Activated T-helper 1 cell treated with anti-CD3 and anti-CD28 coated beads, Interleukin-12 subunit alpha, Interleukin-12 subunit beta, Interleukin-2, Interleukin-4 antibody, amounts not matched to agents 30 ng/mL and 10 ng/mL and 1 ng/mL, durations not matched to agents 14 hours and 24 hours and 36 hours (primary cell): Measurements from ENCODE around the gene GPBP1. TPM values are rescaled to one million over a fixed set of nuclear protein-coding genes. Genes with fewer than 3 reads are reported as not detected.
A peak's percentile ranks its signal among the peaks of the same experiment; 100 is the strongest.
"Not testable (repeated sequence)": the region's sequence is repeated elsewhere in the genome, so short reads cannot be mapped to it uniquely, and the experiment has no call there.

Experiments used
- DNase-seq: peaks from one replicate; pipeline ENCODE4 v3.0.0; 2021; ENCODE audit warnings: low spot score
- H3K27ac Mint-ChIP-seq: one replicate; pipeline ENCODE4 v1.8.0; 2021; ENCODE audit warnings: mild to moderate bottlenecking, mixed read lengths
- H3K27me3 Mint-ChIP-seq: one replicate; pipeline ENCODE4 v1.8.0; 2022; ENCODE audit warnings: mild to moderate bottlenecking, moderate library complexity, mixed read lengths; ENCODE audit not compliant: insufficient read depth
- H3K36me3 Mint-ChIP-seq: one replicate; pipeline ENCODE4 v1.8.0; 2021; ENCODE audit warnings: low read depth, mixed read lengths
- H3K4me1 Mint-ChIP-seq: one replicate; pipeline ENCODE4 v1.8.0; 2021; ENCODE audit warnings: low read depth, mixed read lengths
- H3K4me3 Mint-ChIP-seq: one replicate; pipeline ENCODE4 v1.8.0; 2021; ENCODE audit warnings: mild to moderate bottlenecking, moderate library complexity, mixed read lengths
- H3K9me3 Mint-ChIP-seq: one replicate; pipeline ENCODE4 v1.8.0; 2021; ENCODE audit warnings: mixed read lengths
- intact Hi-C: fragments of 100-400 bp; cut with micrococcal nuclease; formaldehyde crosslinking; loops from one replicate; pipeline ENCODE4 v1.15.1; 2024
- total RNA-seq: library from RNA; stranded (reverse); gene quantifications from 2 replicates; pipeline ENCODE4 v1.2.3, GENCODE V29; 2022

The GPBP1 gene, protein sequence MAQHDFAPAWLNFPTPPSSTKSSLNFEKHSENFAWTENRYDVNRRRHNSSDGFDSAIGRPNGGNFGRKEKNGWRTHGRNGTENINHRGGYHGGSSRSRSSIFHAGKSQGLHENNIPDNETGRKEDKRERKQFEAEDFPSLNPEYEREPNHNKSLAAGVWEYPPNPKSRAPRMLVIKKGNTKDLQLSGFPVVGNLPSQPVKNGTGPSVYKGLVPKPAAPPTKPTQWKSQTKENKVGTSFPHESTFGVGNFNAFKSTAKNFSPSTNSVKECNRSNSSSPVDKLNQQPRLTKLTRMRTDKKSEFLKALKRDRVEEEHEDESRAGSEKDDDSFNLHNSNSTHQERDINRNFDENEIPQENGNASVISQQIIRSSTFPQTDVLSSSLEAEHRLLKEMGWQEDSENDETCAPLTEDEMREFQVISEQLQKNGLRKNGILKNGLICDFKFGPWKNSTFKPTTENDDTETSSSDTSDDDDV
- total RNA-seq, result 94.6 and 106 TPM in 2 replicates

DNA sequence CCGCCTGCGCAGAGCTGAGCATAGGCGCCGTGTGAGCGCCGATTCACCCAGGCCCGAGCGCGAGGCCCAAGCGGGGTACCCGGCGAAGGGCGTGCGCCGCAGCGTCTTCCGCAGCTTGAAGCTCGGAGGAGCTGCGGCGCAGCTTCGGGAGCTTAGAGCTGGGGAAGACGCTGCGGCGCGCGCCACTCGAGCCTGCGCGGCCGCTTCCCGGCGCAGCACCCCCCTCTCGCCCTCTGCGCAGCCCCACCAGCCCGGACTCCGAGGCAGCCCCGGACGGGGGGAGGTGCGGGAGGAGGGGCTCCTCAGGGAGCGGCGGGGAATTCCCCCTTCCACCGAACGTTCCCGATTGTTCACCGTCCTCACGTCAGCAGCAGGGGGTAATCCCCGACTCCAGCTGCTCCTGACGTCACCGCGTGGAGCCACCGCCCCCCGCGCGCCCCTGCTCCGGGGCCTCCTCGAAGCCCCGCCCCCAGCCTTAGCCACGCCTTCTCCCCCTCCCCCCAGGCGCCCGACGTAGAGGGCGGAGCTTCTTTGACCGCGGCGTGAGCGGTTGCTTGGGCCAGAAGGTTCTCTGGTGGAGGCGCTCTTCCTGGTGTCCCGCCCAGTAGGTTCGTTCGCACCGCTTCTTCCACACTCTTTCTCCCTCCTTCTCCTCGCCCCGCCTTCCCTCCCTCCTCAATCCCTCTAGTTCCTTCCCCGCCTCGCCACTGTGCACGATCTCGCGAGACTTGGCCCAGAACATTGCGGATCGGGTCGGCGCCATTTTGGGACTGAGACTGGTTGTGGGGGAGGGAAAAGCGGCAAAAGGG, at the start of gene GPBP1:
Gene GPBP1 (plus strand): TSS at position 741 of the 809 bp plus-strand sequence. CDS start 40,072 bp downstream, outside the sequence.
- Mint-ChIP-seq H3K4me3 (peak within 1 kb of the TSS; percentile 96), H3K4me1 (peaks cover 48% of the 10 kb centered on the region)

DNA sequence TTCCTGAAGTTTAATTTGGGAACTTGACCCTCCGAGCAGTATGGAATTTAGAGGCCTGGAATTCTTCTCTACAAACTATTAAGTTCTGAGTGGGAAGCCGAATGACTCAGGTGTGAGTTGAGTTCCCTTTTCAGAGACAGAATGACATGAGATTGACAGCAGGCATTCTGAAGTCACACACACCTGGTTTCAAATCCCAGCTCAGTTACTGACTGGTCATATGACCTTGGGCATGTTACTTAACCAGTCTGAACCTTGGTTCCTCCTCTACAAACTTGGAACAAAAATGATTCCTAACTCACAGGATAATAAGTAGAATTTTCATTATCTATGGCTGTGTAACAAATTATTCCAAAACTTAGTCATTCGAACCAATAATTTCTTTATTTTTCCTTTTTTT, 45.5 kb upstream of the GPBP1 start:
- Mint-ChIP-seq H3K27me3 (peaks cover 13% of the 10 kb centered on the region), H3K4me1 (no peaks in the 10 kb centered on the region), H3K36me3 (no peaks in the 10 kb centered on the region), H3K27ac (no peak overlapping the region), H3K9me3 (no peaks in the 10 kb centered on the region), H3K4me3 (no peak overlapping the region)
- intact Hi-C loops, result no loop called here
- DNase-seq, result no peak

More for the DNA sequence above, at the start of gene GPBP1:
- peak; percentile 97 for DNase-seq
- no peaks in the 10 kb centered on the region for H3K9me3 Mint-ChIP-seq
- peak within 1 kb of the TSS; percentile 97 for H3K27ac Mint-ChIP-seq
- peaks cover 34% of the 10 kb centered on the region for H3K36me3 Mint-ChIP-seq
- intact Hi-C loops, result loop anchor here (1.0 to 10.0 kb wide), 16 partner anchors 48 to 2001 kb away; partner anchors contain the start of genes CDC20B, DHX29, MIER3 and MTREX
- no peaks in the 10 kb centered on the region for H3K27me3 Mint-ChIP-seq

DNA sequence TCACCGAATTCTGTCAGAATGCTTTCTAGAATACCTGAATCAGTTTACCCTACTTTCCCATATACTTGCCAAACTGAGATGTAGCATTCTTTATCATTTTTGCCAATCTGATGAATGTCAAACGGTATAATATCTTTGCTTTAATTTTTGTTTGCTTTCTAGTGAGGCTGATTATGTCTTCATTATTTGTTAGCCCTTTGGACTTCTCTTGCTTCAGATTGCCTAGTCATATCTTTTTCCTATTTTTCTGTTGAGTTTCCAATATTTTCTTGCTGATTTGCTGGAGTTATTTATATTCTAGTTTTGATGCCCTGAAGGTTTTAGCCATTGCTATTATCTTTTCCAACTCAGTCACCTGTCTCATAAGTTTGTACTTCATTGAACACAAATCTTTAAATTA, 40.3 kb upstream of the GPBP1 start:
- no peak overlapping the region for H3K27ac Mint-ChIP-seq
- H3K4me3 Mint-ChIP-seq, result no peak overlapping the region
- H3K27me3 Mint-ChIP-seq, result peaks cover 20% of the 10 kb centered on the region
- intact Hi-C loops, result no loop called here
- DNase-seq, result no peak
- no peaks in the 10 kb centered on the region for H3K4me1 Mint-ChIP-seq
- no peaks in the 10 kb centered on the region for H3K9me3 Mint-ChIP-seq
- no peaks in the 10 kb centered on the region for H3K36me3 Mint-ChIP-seq

DNA sequence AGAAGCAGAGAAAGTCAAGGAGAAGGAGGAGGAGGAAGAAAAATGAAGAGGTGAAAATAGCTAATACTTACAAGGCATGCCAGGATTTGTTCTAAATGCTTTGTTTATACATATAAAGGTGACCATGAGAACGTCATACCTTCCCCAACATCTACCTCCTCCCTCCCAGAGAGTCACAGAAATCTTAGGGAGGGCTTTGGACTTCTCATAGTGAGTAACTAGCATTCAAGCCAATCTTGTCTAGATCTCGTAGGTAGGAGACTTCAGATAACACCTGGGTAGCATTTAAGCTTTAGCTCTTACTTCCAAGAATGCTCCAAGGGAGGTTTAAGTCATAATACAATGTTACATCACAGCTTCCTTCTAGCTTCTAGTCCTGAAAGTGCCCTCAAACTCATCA, 36.5 kb upstream of the GPBP1 start:
- Mint-ChIP-seq H3K4me3 (no peak overlapping the region), H3K27ac (no peak overlapping the region), H3K9me3 (no peaks in the 10 kb centered on the region), H3K27me3 (peaks cover 21% of the 10 kb centered on the region), H3K36me3 (no peaks in the 10 kb centered on the region), H3K4me1 (no peaks in the 10 kb centered on the region)
- intact Hi-C loops, result loop anchor here (5.0 kb wide), 1 partner anchor 865 kb away; no protein-coding TSS in a partner anchor
- no peak for DNase-seq

DNA sequence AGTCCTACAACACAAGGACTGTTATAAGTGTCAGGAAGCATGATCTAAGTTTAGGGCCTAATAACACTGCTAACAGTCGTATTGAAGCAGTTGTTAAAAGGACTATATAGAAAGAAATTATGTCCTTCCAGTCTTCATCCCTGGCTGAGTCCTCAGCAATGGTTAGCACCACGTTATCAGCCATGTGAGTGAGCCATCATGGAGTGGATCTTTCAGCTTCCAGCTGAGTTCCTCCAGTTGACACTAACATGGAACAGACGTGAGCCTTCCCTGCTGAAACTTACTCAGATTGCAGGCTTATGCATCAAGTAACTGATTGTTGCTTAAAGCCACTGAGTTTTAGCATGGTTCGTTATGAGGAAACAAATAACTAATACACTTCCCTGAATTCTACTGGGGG, 21.5 kb upstream of the GPBP1 start:
- H3K36me3 Mint-ChIP-seq, result peaks cover 2% of the 10 kb centered on the region
- no peaks in the 10 kb centered on the region for H3K4me1 Mint-ChIP-seq
- H3K9me3 Mint-ChIP-seq, result peaks cover 5% of the 10 kb centered on the region
- H3K27ac Mint-ChIP-seq, result no peak overlapping the region
- peaks cover 7% of the 10 kb centered on the region for H3K27me3 Mint-ChIP-seq
- no peak for DNase-seq
- intact Hi-C loops, result no loop called here
- H3K4me3 Mint-ChIP-seq, result no peak overlapping the region

DNA sequence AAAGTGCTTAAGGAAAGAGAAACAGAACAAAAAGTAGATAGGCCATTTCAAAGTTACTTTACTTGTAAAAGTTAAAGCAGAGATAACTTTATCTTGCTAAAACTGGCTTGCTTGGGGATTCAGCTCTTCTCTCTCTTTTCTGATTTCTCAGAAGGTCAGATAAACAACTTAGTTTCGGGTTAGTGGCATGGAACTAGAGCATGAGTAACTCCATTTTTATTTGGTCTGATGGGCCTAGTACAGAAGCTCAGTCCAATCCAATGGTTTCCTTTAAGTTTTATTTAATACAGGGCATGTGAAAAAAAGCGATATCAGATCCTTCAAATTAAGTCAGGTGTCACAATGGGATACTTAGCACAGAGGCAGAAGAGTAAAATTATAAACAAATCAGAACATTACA, 18.8 kb upstream of the GPBP1 start:
- DNase-seq, result no peak
- no peak overlapping the region for H3K4me3 Mint-ChIP-seq
- no peaks in the 10 kb centered on the region for H3K4me1 Mint-ChIP-seq
- no peak overlapping the region for H3K27ac Mint-ChIP-seq
- peaks cover 3% of the 10 kb centered on the region for H3K27me3 Mint-ChIP-seq
- intact Hi-C loops, result no loop called here
- peaks cover 10% of the 10 kb centered on the region for H3K9me3 Mint-ChIP-seq
- peaks cover 2% of the 10 kb centered on the region for H3K36me3 Mint-ChIP-seq

DNA sequence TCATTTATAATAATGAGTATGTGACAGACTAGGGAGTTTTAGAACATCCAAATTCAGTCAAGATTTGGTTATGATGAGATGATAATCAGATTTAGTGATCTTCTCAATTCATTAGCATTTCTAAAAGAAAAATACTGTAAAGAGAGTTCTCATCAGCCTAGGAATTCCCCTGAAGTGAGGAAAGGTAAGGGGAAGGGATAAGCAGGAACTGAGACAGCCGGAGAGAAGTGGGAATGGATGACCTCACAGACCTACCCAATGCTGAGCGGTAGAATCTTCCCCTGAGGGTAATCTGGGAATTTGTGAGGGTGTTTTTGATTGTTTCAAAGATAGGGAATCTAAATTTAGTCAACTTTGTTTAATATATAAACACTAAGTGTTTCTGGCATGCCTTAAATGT, 16.7 kb upstream of the GPBP1 start:
- peaks cover 2% of the 10 kb centered on the region for H3K36me3 Mint-ChIP-seq
- intact Hi-C loops, result no loop called here
- H3K4me3 Mint-ChIP-seq, result no peak overlapping the region
- H3K4me1 Mint-ChIP-seq, result no peaks in the 10 kb centered on the region
- peaks cover 10% of the 10 kb centered on the region for H3K9me3 Mint-ChIP-seq
- peaks cover 3% of the 10 kb centered on the region for H3K27me3 Mint-ChIP-seq
- DNase-seq, result no peak
- H3K27ac Mint-ChIP-seq, result no peak overlapping the region

DNA sequence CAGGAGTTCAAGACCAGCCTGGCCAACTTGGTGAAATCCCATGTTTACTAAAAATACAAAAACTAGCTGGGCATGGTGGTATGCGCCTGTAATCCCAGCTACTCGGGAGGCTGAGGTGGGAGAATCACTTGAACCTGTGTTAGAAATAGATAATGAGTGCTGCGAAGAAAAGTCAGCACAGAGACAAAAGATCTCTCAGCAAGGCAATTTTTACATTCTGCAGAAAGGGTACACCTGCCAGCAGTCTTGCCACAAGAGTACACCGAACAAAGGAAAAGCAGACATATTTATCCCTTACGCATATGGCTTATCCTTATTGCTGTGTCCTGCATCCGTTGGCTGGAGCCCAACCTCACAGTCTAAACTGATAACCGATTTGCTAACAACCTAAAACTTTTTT, 16.2 kb upstream of the GPBP1 start:
- intact Hi-C loops, result no loop called here
- DNase-seq, result no peak
- H3K27ac Mint-ChIP-seq, result no peak overlapping the region
- peaks cover 7% of the 10 kb centered on the region for H3K27me3 Mint-ChIP-seq
- no peaks in the 10 kb centered on the region for H3K4me1 Mint-ChIP-seq
- H3K36me3 Mint-ChIP-seq, result peaks cover 2% of the 10 kb centered on the region
- peaks cover 10% of the 10 kb centered on the region for H3K9me3 Mint-ChIP-seq
- H3K4me3 Mint-ChIP-seq, result no peak overlapping the region

DNA sequence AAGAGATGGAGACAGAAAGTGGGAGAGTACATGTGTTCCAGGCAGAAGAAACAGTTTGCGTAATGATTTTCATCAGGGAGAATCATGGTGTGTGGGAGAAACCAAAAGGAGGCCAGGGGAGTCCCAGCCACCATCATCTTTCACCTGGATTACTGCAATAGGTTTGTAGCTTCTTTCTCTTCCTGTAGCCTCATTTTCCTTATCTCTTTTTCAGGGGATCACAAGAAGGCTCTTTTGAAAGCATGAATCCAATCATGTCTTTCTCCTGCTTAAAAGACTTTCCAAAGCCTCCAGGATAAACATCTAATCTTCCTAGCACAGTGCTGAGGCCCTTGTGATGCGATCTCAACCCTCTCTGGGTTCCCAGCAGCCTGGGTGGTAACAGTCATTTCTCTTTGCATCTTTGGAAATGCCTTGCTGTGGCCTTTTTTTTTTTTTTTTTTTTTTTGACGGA, 10.3 kb upstream of the GPBP1 start:
- peaks cover 10% of the 10 kb centered on the region for H3K4me1 Mint-ChIP-seq
- H3K4me3 Mint-ChIP-seq, result no peak overlapping the region
- no peaks in the 10 kb centered on the region for H3K9me3 Mint-ChIP-seq
- intact Hi-C loops, result no loop called here
- H3K27ac Mint-ChIP-seq, result no peak overlapping the region
- H3K36me3 Mint-ChIP-seq, result no peaks in the 10 kb centered on the region
- H3K27me3 Mint-ChIP-seq, result peaks cover 4% of the 10 kb centered on the region
- no peak for DNase-seq

DNA sequence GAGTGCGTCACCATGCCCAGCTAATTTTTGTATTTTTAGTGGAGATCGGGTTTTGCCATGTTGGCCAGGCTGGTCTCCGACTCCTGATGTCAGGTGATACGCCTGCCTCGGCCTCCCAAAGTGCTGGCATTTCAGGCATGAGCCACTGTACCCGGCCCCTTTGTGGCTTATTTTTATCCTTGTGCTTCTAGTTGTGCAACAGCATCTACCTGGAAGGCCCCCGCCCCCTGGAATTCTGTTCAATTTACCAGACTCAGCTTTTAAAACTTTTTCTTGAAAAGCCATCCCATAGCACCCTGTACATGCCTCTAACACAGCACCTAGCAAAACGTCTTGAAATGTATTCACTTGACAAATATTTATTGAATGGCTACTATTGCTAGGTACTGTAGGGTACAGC, 9.7 kb upstream of the GPBP1 start:
- Mint-ChIP-seq H3K36me3 (no peaks in the 10 kb centered on the region), H3K27ac (no peak overlapping the region), H3K4me3 (no peak overlapping the region), H3K4me1 (peaks cover 10% of the 10 kb centered on the region), H3K27me3 (peaks cover 4% of the 10 kb centered on the region), H3K9me3 (no peaks in the 10 kb centered on the region)
- intact Hi-C loops, result no loop called here
- DNase-seq, result no peak

DNA sequence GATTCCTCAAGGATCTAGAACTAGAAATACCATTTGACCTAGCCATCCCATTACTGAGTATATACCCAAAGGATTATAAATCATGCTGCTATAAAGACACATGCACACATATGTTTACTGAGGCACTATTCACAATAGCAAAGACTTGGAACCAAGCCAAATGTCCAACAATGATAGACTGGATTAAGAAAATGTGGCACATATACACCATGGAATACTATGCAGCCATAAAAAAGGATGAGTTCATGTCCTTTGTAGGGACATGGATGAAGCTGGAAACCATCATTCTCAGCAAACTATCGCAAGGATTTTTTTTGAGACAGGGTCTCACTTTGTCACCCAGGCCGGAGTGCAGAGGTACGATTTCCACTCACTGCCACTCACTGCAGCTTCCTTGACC, 8.7 kb upstream of the GPBP1 start:
- H3K4me3 Mint-ChIP-seq, H3K36me3 Mint-ChIP-seq, H3K27me3 Mint-ChIP-seq, intact Hi-C loops, H3K27ac Mint-ChIP-seq, H3K9me3 Mint-ChIP-seq, DNase-seq, H3K4me1 Mint-ChIP-seq: not testable (repeated sequence)

DNA sequence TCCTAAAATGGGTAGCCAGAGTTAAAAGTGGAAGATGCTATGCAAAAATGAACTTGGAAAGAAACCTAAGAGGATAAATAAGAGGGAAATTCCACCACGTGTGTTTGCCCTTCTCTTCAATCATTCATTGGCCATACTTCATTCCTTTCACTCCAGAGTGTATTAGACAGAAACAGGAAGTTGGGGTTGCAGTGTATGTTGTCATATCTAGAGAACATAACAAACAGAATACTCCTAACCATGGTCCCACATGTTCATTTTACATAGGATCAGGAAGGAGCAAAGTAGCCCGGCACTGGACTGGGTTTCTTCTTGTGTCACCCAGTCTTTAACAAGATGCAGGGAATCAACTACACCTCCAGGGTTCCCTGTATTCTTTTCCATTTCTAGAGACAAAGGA, 7.6 kb upstream of the GPBP1 start:
- intact Hi-C loops, result no loop called here

DNA sequence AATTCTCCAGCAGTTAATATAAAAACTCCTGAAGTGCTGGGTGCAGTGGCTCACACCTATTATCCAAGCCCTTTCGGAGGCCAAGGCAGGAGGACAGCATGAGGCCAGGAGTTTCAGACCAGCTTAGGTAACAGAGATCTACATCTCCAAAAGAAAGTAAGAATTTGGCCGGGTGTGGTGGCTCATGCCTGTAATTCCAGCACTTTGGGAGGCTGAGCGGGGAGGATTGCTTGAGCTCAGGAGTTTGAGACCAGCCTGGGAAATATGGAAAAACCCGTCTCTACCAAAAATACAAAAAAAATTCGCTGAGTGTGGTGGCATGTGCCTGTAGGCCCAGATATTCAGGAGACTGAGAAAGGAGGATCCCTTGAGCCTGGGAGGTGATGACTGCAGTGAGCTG, 6.7 kb upstream of the GPBP1 start:
- Mint-ChIP-seq H3K36me3 (peaks cover 2% of the 10 kb centered on the region), H3K27ac (no peak overlapping the region), H3K27me3 (peaks cover 4% of the 10 kb centered on the region), H3K4me3 (no peak overlapping the region), H3K4me1 (peaks cover 14% of the 10 kb centered on the region), H3K9me3 (no peaks in the 10 kb centered on the region)
- intact Hi-C loops, result no loop called here
- no peak for DNase-seq

More for the DNA sequence above, 7.6 kb upstream of the GPBP1 start:
- H3K4me1 Mint-ChIP-seq, result peaks cover 10% of the 10 kb centered on the region
- DNase-seq, result no peak
- H3K9me3 Mint-ChIP-seq, result no peaks in the 10 kb centered on the region
- H3K27me3 Mint-ChIP-seq, result peaks cover 4% of the 10 kb centered on the region
- peaks cover 2% of the 10 kb centered on the region for H3K36me3 Mint-ChIP-seq
- no peak overlapping the region for H3K27ac Mint-ChIP-seq
- no peak overlapping the region for H3K4me3 Mint-ChIP-seq
